ENCODE data around the gene LRRK2.

DNA sequence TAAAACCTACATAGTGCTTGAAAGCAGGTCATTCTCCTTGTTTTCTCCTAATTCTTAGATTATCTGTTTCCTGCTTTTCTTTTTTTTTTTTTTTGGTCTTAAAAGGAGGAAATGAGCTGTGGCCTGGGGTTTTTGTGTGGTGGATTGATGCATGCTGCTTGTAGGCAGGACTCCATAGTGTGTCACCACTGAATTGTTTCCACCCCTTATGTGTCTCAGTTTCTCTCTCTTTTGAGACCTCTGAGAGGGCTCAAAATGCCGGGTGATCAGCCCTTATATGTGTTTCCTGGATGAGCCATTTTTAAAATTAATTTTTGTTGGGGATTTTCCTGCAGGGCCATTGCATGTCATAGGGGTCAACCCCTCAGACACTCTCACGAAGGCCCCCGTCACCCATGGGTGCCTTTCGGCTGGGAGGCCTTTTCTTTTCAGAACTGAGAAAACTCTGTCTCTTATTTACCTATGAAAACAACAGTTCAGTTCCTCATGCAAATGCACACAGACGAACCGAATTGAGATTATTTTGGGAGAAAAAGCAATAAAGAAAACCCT lies 32.0 kb upstream of the LRRK2 start:
- TF ChIP-seq FOXA1 (IDR thresholded peaks at IDR 0.05), result no peak
- TF ChIP-seq CTBP1 (IDR thresholded peaks at IDR 0.05; ENCODE audit: borderline replicate concordance), result no peak
- no peak for TF ChIP-seq HDGF (IDR thresholded peaks at IDR 0.05; ENCODE audit: borderline replicate concordance)
- no peak for TF ChIP-seq FOXM1 (IDR thresholded peaks at IDR 0.05; ENCODE audit: borderline replicate concordance)
- no peak for TF ChIP-seq TARDBP (IDR thresholded peaks at IDR 0.05)
- TF ChIP-seq ELF4 (IDR thresholded peaks at IDR 0.05), result no peak
- TF ChIP-seq SUZ12 (IDR thresholded peaks at IDR 0.05), result no peak

Data from HEK293T (cell line).